CD4-positive, CD25-positive, alpha-beta regulatory T cell (primary cell): ENCODE data around the gene RHD. TPM values are rescaled to one million over a fixed set of nuclear protein-coding genes. Genes with fewer than 3 reads are reported as not detected.
A peak's percentile ranks its signal among the peaks of the same experiment; 100 is the strongest.
"Not testable (repeated sequence)": the region's sequence is repeated elsewhere in the genome, so short reads cannot be mapped to it uniquely, and the experiment has no call there.

Source experiments
- ATAC-seq, 2 donors: fragments of 150-1000 bp; cut with Tn5 transposase; one replicate each; pipeline ENCODE4 v1.10.0; 2021; ENCODE audit warnings: low read depth in 2 of 2, moderate number of reproducible peaks in 2 of 2, moderate library complexity in 1 of 2
- DNase-seq, 3 donors: peaks; one replicate each; pipeline versions ENCODE4 v3.0.0 to v3.0.0-alpha.2; 2012 to 2022; ENCODE audit warnings: mixed read lengths in 1 of 3
- H3K27ac ChIP-seq: one replicate; pipeline ENCODE4 v1.7.0; 2013; ENCODE audit warnings: mild to moderate bottlenecking, low read length; ENCODE audit not compliant: insufficient read depth, poor library complexity, severe bottlenecking
- H3K27me3 ChIP-seq: one replicate; pipeline ENCODE4 v1.7.0; 2013; ENCODE audit warnings: low read length; ENCODE audit not compliant: control insufficient read depth, insufficient read depth
- H3K36me3 ChIP-seq: one replicate; pipeline ENCODE4 v1.7.0; 2013; ENCODE audit warnings: mild to moderate bottlenecking, low read length, moderate library complexity; ENCODE audit not compliant: control insufficient read depth, insufficient read depth
- H3K4me1 ChIP-seq: 2 replicates; pipeline ENCODE4 v1.7.0; 2013; ENCODE audit warnings: mild to moderate bottlenecking, low read length; ENCODE audit not compliant: insufficient read depth, control insufficient read depth, poor library complexity, severe bottlenecking
- H3K4me3 ChIP-seq: one replicate; pipeline ENCODE4 v1.7.0; 2013; ENCODE audit warnings: low read depth, mild to moderate bottlenecking, low read length, moderate library complexity
- H3K9me3 ChIP-seq, 2 experiments: 1 replicate in 1 of 2; 2 replicates in 1 of 2; pipeline ENCODE4 v1.7.0; 2013; ENCODE audit warnings: low read length in 2 of 2, mild to moderate bottlenecking in 1 of 2, moderate library complexity in 1 of 2; ENCODE audit not compliant: control insufficient read depth in 2 of 2
- H3K27ac Mint-ChIP-seq, 3 donors: one replicate each; pipeline ENCODE4 v1.8.0; 2020 to 2022; ENCODE audit warnings: mild to moderate bottlenecking in 3 of 3, mixed read lengths in 3 of 3, moderate library complexity in 2 of 3
- H3K27me3 Mint-ChIP-seq: one replicate; pipeline ENCODE4 v1.8.0; 2022; ENCODE audit warnings: mild to moderate bottlenecking, mixed read lengths
- H3K36me3 Mint-ChIP-seq: one replicate; pipeline ENCODE4 v1.8.0; 2020; ENCODE audit warnings: mixed read lengths
- H3K4me1 Mint-ChIP-seq, 4 donors: one replicate each; pipeline ENCODE4 v1.8.0; 2020 to 2022; ENCODE audit warnings: mixed read lengths in 4 of 4, mild to moderate bottlenecking in 1 of 4
- H3K4me3 Mint-ChIP-seq, 4 donors: one replicate each; pipeline ENCODE4 v1.8.0; 2020 to 2022; ENCODE audit warnings: mild to moderate bottlenecking in 4 of 4, mixed read lengths in 4 of 4, moderate library complexity in 3 of 4
- H3K9me3 Mint-ChIP-seq, 7 donors: one replicate each; pipeline ENCODE4 v1.8.0; 2020 to 2022; ENCODE audit warnings: mixed read lengths in 7 of 7, mild to moderate bottlenecking in 3 of 7, moderate library complexity in 2 of 7
- polyA plus RNA-seq, 4 donors: library from polyadenylated mRNA; unstranded; fragments of 300-500 nt; fragmentation: Illumina TruSeq; gene quantifications; one replicate each; pipeline ENCODE4 v1.2.3, GENCODE V29; 2021
- total RNA-seq: library from RNA; stranded (reverse); gene quantifications from one replicate; pipeline ENCODE4 v1.2.3, GENCODE V29; 2022

RHD gene
- total and polyA plus RNA-seq, 5 donors from 2014 or later: 0.10 to 0.48 (median 0.29) TPM

GRCh38 chr1:25279693-25280111, 7.4 kb downstream of the RHD start:
- not testable (repeated sequence) for ATAC-seq, H3K4me1 Mint-ChIP-seq, H3K9me3 ChIP-seq, H3K27me3 ChIP-seq, H3K27ac Mint-ChIP-seq, H3K27ac ChIP-seq, H3K4me3 ChIP-seq, H3K4me1 ChIP-seq, H3K9me3 Mint-ChIP-seq, H3K27me3 Mint-ChIP-seq, H3K4me3 Mint-ChIP-seq, H3K36me3 ChIP-seq, DNase-seq, H3K36me3 Mint-ChIP-seq

GRCh38 chr1:25285862-25286261, 13.6 kb downstream of the RHD start:
- H3K4me1 Mint-ChIP-seq, H3K9me3 Mint-ChIP-seq, H3K9me3 ChIP-seq, H3K27me3 Mint-ChIP-seq, DNase-seq, H3K27ac ChIP-seq, ATAC-seq, H3K4me3 Mint-ChIP-seq, H3K27me3 ChIP-seq, H3K4me1 ChIP-seq, H3K36me3 ChIP-seq, H3K36me3 Mint-ChIP-seq, H3K4me3 ChIP-seq: not testable (repeated sequence)
- peak overlapping the region in 1 of 3 donors; percentile 36 for H3K27ac Mint-ChIP-seq

- not testable (repeated sequence) for H3K4me3 Mint-ChIP-seq, H3K36me3 Mint-ChIP-seq, H3K27ac ChIP-seq, H3K27me3 ChIP-seq, H3K9me3 ChIP-seq, H3K36me3 ChIP-seq, H3K4me3 ChIP-seq, H3K4me1 Mint-ChIP-seq, H3K4me1 ChIP-seq, H3K27me3 Mint-ChIP-seq, H3K27ac Mint-ChIP-seq, DNase-seq, H3K9me3 Mint-ChIP-seq
- peak in 1 of 2 donors; percentile 28 for ATAC-seq
Measured at GRCh38 chr1:25287164-25287563, 14.9 kb downstream of the RHD start.

GRCh38 chr1:25288573-25289101, 16.3 kb downstream of the RHD start:
- not testable (repeated sequence) for H3K36me3 ChIP-seq, DNase-seq, H3K4me1 ChIP-seq, H3K9me3 Mint-ChIP-seq, H3K27me3 ChIP-seq, ATAC-seq, H3K27me3 Mint-ChIP-seq, H3K9me3 ChIP-seq, H3K4me3 Mint-ChIP-seq, H3K4me3 ChIP-seq, H3K27ac ChIP-seq, H3K36me3 Mint-ChIP-seq, H3K27ac Mint-ChIP-seq, H3K4me1 Mint-ChIP-seq

GRCh38 chr1:25290043-25290442, 17.7 kb downstream of the RHD start:
- peak overlapping the region in 1 of 3 donors; percentile 29 for H3K27ac Mint-ChIP-seq
- H3K36me3 Mint-ChIP-seq, ATAC-seq: not testable (repeated sequence)

GRCh38 chr1:25293426-25293825, 21.1 kb downstream of the RHD start:
- ATAC-seq, H3K36me3 Mint-ChIP-seq, H3K9me3 Mint-ChIP-seq, H3K4me3 ChIP-seq, H3K4me1 ChIP-seq, H3K4me3 Mint-ChIP-seq, H3K27me3 ChIP-seq, H3K36me3 ChIP-seq, DNase-seq, H3K4me1 Mint-ChIP-seq, H3K27ac ChIP-seq, H3K9me3 ChIP-seq, H3K27ac Mint-ChIP-seq, H3K27me3 Mint-ChIP-seq: not testable (repeated sequence)

More at GRCh38 chr1:25290043-25290442, 17.7 kb downstream of the RHD start:
- not testable (repeated sequence) for H3K4me3 ChIP-seq, H3K4me1 Mint-ChIP-seq, H3K9me3 ChIP-seq, H3K4me1 ChIP-seq, DNase-seq, H3K4me3 Mint-ChIP-seq, H3K9me3 Mint-ChIP-seq, H3K27me3 Mint-ChIP-seq, H3K27ac ChIP-seq, H3K36me3 ChIP-seq, H3K27me3 ChIP-seq

GRCh38 chr1:25294889-25295826, 22.8 kb downstream of the RHD start:
- H3K27me3 ChIP-seq, H3K4me1 ChIP-seq, H3K4me1 Mint-ChIP-seq, H3K4me3 Mint-ChIP-seq, H3K27ac ChIP-seq, H3K9me3 Mint-ChIP-seq, H3K4me3 ChIP-seq, H3K27me3 Mint-ChIP-seq, ATAC-seq, H3K36me3 ChIP-seq, H3K27ac Mint-ChIP-seq, DNase-seq, H3K9me3 ChIP-seq, H3K36me3 Mint-ChIP-seq: not testable (repeated sequence)

- H3K4me3 ChIP-seq, H3K9me3 Mint-ChIP-seq, H3K4me3 Mint-ChIP-seq, H3K27me3 ChIP-seq, H3K36me3 Mint-ChIP-seq, H3K4me1 Mint-ChIP-seq, H3K27ac Mint-ChIP-seq, H3K27ac ChIP-seq, H3K27me3 Mint-ChIP-seq, H3K9me3 ChIP-seq, ATAC-seq, H3K36me3 ChIP-seq, H3K4me1 ChIP-seq, DNase-seq: not testable (repeated sequence)
Measured at GRCh38 chr1:25296501-25296900, 24.2 kb downstream of the RHD start.
